ENCODE data around the gene PLA2G3.

Gene PLA2G3

GRCh38 chr22:31107178-31107893, 33.0 kb downstream of the PLA2G3 start, which contains the start of gene SELENOM:
TSS of gene SELENOM (minus strand) at chr22:31107568. CDS start at chr22:31107505, 63 bp downstream.
- Histone ChIP-seq H3K9me3 (ENCODE audit: control insufficient read depth, insufficient read depth, low read depth, low read length) (no peaks in the 10 kb centered on the region), H3K27ac (ENCODE audit: low read depth, low read length) (no peak within 1 kb of the TSS), H3K4me1 (ENCODE audit: control insufficient read depth, insufficient read depth, low read length) (peaks cover 12% of the 10 kb centered on the region; the same call in 1 of the 2 replicates), H3K36me3 (ENCODE audit: control insufficient read depth, insufficient read depth, low read length) (no peaks in the 10 kb centered on the region), H3K9ac (ENCODE audit: low read length) (peak within 1 kb of the TSS; percentile 50), H3K27me3 (ENCODE audit: control insufficient read depth, insufficient read depth, low read length) (peaks cover 23% of the 10 kb centered on the region), H3K4me3 (ENCODE audit: low read depth, low read length) (peak within 1 kb of the TSS; percentile 89)

GRCh38 chr22:31106731-31107177, 33.6 kb downstream of the PLA2G3 start:
- H3K9me3 ChIP-seq (ENCODE audit: control insufficient read depth, insufficient read depth, low read depth, low read length) = no peaks in the 10 kb centered on the region
- H3K27ac ChIP-seq (ENCODE audit: low read depth, low read length) = no peak overlapping the region

GRCh38 chr22:31106001-31106571, 34.2 kb downstream of the PLA2G3 start:
- H3K4me1 ChIP-seq (ENCODE audit: control insufficient read depth, insufficient read depth, low read length) = peaks cover 12% of the 10 kb centered on the region; the same call in 1 of the 2 replicates
- no peak overlapping the region for H3K9ac ChIP-seq (ENCODE audit: low read length)
- H3K36me3 ChIP-seq (ENCODE audit: control insufficient read depth, insufficient read depth, low read length) = no peaks in the 10 kb centered on the region
- peaks cover 23% of the 10 kb centered on the region for H3K27me3 ChIP-seq (ENCODE audit: control insufficient read depth, insufficient read depth, low read length)
- H3K9me3 ChIP-seq (ENCODE audit: control insufficient read depth, insufficient read depth, low read depth, low read length) = no peaks in the 10 kb centered on the region
- no peak overlapping the region for H3K27ac ChIP-seq (ENCODE audit: low read depth, low read length)
- no peak overlapping the region for H3K4me3 ChIP-seq (ENCODE audit: low read depth, low read length)

More at GRCh38 chr22:31106731-31107177, 33.6 kb downstream of the PLA2G3 start:
- H3K9ac ChIP-seq (ENCODE audit: low read length) = peak overlapping the region; percentile 50
- H3K4me1 ChIP-seq (ENCODE audit: control insufficient read depth, insufficient read depth, low read length) = peaks cover 12% of the 10 kb centered on the region; the same call in 1 of the 2 replicates
- H3K4me3 ChIP-seq (ENCODE audit: low read depth, low read length) = peak overlapping the region; percentile 89
- H3K27me3 ChIP-seq (ENCODE audit: control insufficient read depth, insufficient read depth, low read length) = peaks cover 23% of the 10 kb centered on the region
- H3K36me3 ChIP-seq (ENCODE audit: control insufficient read depth, insufficient read depth, low read length) = no peaks in the 10 kb centered on the region

DNA sequence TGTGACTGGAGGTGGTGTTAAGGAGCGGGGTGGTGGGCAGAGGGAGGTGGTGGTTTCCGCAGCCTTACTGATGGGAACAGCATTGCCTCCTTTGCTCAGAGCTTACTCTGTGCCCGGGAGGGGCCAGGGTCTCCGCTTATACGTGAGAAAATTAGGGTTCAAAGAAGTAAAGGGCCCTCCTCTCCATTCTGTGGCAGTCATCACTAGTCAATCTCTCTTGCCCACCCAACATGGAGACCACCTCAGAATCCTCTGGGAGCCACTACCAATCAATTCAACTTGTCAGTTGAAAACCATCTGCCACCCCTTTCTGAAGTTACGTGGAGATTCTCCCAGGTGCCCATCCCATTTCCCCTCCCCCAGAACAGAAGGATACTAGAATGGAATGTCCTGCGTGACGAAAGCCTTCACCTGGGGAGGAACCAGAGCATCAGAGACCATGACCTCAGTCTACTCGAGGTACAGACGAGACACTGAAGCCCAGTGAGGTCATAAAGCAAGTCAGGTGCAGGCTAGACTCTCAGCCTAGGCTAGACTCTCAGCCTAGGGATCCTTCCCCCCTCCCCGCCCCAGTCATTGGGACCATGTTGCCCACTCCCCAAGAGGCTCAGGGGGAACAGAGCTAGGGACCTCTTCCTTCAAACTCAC, 34.9 kb downstream of the PLA2G3 start:
- H3K36me3 ChIP-seq (ENCODE audit: control insufficient read depth, insufficient read depth, low read length) = no peaks in the 10 kb centered on the region
- no peak overlapping the region for H3K9ac ChIP-seq (ENCODE audit: low read length)
- H3K27me3 ChIP-seq (ENCODE audit: control insufficient read depth, insufficient read depth, low read length) = peaks cover 23% of the 10 kb centered on the region
- peak overlapping the region; percentile 32 for H3K4me3 ChIP-seq (ENCODE audit: low read depth, low read length)
- H3K27ac ChIP-seq (ENCODE audit: low read depth, low read length) = no peak overlapping the region
- H3K9me3 ChIP-seq (ENCODE audit: control insufficient read depth, insufficient read depth, low read depth, low read length) = no peaks in the 10 kb centered on the region
- peaks cover 12% of the 10 kb centered on the region; the same call in 1 of the 2 replicates for H3K4me1 ChIP-seq (ENCODE audit: control insufficient read depth, insufficient read depth, low read length)

- Histone ChIP-seq H3K36me3 (ENCODE audit: control insufficient read depth, insufficient read depth, low read length) (no peaks in the 10 kb centered on the region), H3K4me3 (ENCODE audit: low read depth, low read length) (peak overlapping the region; percentile 32), H3K9me3 (ENCODE audit: control insufficient read depth, insufficient read depth, low read depth, low read length) (no peaks in the 10 kb centered on the region), H3K27ac (ENCODE audit: low read depth, low read length) (no peak overlapping the region), H3K4me1 (ENCODE audit: control insufficient read depth, insufficient read depth, low read length) (peaks cover 12% of the 10 kb centered on the region; the same call in 1 of the 2 replicates), H3K9ac (ENCODE audit: low read length) (no peak overlapping the region), H3K27me3 (ENCODE audit: control insufficient read depth, insufficient read depth, low read length) (peaks cover 23% of the 10 kb centered on the region)
Measured at GRCh38 chr22:31104869-31105268, 35.4 kb downstream of the PLA2G3 start.

- no peak overlapping the region for H3K9ac ChIP-seq (ENCODE audit: low read length)
Measured at GRCh38 chr22:31103899-31104694, 36.2 kb downstream of the PLA2G3 start.

DNA sequence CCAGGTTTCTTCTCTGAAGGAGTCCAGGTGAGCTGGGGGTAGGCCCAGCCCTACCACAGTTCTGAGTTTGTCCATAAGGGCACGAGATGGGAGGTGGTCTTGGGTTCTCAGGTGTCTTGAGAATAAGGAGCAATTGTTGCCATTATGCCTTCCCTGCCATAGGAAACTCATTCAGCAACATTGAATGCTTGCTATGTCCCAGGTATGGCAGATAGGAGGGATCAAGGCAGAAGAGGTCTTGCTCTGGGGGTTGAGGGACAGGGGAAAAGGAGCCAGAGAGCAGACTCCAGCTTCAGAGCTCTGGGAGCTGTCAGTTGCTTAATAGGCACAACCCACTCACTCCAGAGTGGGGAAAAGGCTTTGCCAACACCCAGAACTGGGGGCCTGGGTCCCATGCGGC, 37.2 kb downstream of the PLA2G3 start:
- Histone ChIP-seq H3K4me1 (ENCODE audit: control insufficient read depth, insufficient read depth, low read length) (peaks cover 20% of the 10 kb centered on the region), H3K9me3 (ENCODE audit: control insufficient read depth, insufficient read depth, low read depth, low read length) (no peaks in the 10 kb centered on the region), H3K27ac (ENCODE audit: low read depth, low read length) (no peak overlapping the region), H3K36me3 (ENCODE audit: control insufficient read depth, insufficient read depth, low read length) (no peaks in the 10 kb centered on the region), H3K9ac (ENCODE audit: low read length) (no peak overlapping the region), H3K4me3 (ENCODE audit: low read depth, low read length) (no peak overlapping the region), H3K27me3 (ENCODE audit: control insufficient read depth, insufficient read depth, low read length) (peaks cover 23% of the 10 kb centered on the region)

More at GRCh38 chr22:31103899-31104694, 36.2 kb downstream of the PLA2G3 start:
- H3K27ac ChIP-seq (ENCODE audit: low read depth, low read length) = no peak overlapping the region
- peaks cover 12% of the 10 kb centered on the region; the same call in 1 of the 2 replicates for H3K4me1 ChIP-seq (ENCODE audit: control insufficient read depth, insufficient read depth, low read length)
- no peaks in the 10 kb centered on the region for H3K36me3 ChIP-seq (ENCODE audit: control insufficient read depth, insufficient read depth, low read length)
- no peak overlapping the region for H3K4me3 ChIP-seq (ENCODE audit: low read depth, low read length)
- H3K27me3 ChIP-seq (ENCODE audit: control insufficient read depth, insufficient read depth, low read length) = peaks cover 23% of the 10 kb centered on the region
- no peaks in the 10 kb centered on the region for H3K9me3 ChIP-seq (ENCODE audit: control insufficient read depth, insufficient read depth, low read depth, low read length)

DNA sequence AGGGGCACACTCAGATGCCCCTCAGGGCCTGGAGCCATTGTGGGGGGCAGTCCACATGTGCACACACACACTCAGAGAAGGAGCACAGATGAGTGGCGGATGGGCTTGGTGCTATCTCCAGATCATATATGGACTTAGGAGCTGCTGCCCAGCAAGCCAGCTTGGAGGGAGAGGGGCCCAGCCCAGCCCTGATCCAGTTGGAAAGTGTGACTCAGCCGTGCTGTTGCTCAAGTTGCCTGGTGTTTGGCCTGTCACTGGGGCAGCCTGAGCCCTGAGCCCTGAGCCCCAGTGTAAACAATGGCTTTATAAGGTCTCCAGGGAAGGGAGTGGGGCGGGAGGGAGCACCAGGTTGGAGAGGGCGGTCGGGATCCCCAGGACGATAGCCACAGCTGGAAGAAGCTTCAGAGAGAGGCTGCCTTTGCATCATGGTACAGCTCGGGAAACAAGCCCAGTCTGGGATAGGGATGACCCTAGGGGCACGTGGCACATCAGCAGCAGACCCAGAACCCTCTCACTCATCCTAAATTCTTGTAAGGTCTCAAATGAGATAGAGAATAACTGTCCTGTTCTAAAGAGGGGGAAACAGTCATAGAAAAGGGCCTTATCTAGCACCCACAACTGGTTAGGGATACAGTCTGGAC, 37.7 kb downstream of the PLA2G3 start:
- Histone ChIP-seq H3K9me3 (ENCODE audit: control insufficient read depth, insufficient read depth, low read depth, low read length) (no peaks in the 10 kb centered on the region), H3K27ac (ENCODE audit: low read depth, low read length) (no peak overlapping the region), H3K9ac (ENCODE audit: low read length) (no peak overlapping the region), H3K36me3 (ENCODE audit: control insufficient read depth, insufficient read depth, low read length) (no peaks in the 10 kb centered on the region), H3K27me3 (ENCODE audit: control insufficient read depth, insufficient read depth, low read length) (peaks cover 23% of the 10 kb centered on the region), H3K4me1 (ENCODE audit: control insufficient read depth, insufficient read depth, low read length) (peaks cover 24% of the 10 kb centered on the region), H3K4me3 (ENCODE audit: low read depth, low read length) (no peak overlapping the region)

DNA sequence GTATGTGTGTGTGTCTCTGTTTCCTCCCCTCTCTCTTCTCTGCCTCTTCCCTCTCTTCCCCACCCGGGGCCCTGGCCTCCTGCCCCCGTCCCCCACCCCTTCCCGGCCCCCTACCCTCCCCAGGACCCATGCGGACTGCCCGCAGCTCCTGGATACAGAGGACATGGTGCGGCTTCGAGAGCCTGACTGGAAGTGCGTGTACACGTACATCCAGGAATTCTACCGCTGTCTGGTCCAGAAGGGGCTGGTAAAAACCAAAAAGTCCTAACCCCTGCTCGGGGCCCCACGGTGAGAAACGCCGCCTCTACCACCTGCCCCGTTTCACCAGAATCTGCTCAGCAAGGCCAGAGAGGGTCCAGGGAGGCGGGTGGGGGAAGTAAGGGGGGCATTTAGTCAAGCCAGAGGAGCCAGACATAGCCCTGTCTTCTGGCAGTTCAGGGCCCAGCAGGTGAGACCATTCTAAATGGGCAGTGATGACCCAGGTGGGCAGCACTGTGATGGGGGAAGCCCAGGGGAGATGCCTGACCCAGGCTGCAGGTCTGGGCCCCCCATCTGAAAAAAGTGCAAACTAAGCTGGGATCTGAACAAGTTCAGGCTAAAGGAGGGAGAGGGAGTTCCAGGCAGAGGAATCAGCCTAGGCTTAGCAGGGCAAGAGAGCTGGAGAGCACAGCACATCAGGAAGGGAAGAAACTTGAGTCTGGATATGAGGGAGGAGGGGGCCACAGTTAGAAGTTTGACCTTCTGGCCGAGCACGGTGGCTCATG, 39.4 kb downstream of the PLA2G3 start:
- H3K4me3 ChIP-seq (ENCODE audit: low read depth, low read length) = no peak overlapping the region
- H3K4me1 ChIP-seq (ENCODE audit: control insufficient read depth, insufficient read depth, low read length) = peaks cover 22% of the 10 kb centered on the region
- H3K9me3 ChIP-seq (ENCODE audit: control insufficient read depth, insufficient read depth, low read depth, low read length) = no peaks in the 10 kb centered on the region
- H3K36me3 ChIP-seq (ENCODE audit: control insufficient read depth, insufficient read depth, low read length) = no peaks in the 10 kb centered on the region
- peaks cover 9% of the 10 kb centered on the region for H3K27me3 ChIP-seq (ENCODE audit: control insufficient read depth, insufficient read depth, low read length)
- no peak overlapping the region for H3K27ac ChIP-seq (ENCODE audit: low read depth, low read length)
- H3K9ac ChIP-seq (ENCODE audit: low read length) = no peak overlapping the region

Measured in HUES6 (cell line).